Neural cell (in vitro differentiated cells): ENCODE data around the gene CUEDC1. TPM values are rescaled to one million over a fixed set of nuclear protein-coding genes. Genes with fewer than 3 reads are reported as not detected.

Source experiments
- H2AFZ ChIP-seq: fragments of 200-600, 300-800 bp; sonication (generic), shearing (Covaris generic); 2 replicates; pipeline ENCODE4 v1.6.0; 2014; ENCODE audit warnings: low read depth, mild to moderate bottlenecking, antibody characterized with exemption, low read length, moderate library complexity
- H3F3A ChIP-seq: fragments of 200-600 bp; shearing (Covaris generic); 2 replicates; pipeline ENCODE4 v1.6.1; 2016; ENCODE audit warnings: mild to moderate bottlenecking, moderate library complexity, mixed read lengths, antibody characterized with exemption, low read length; ENCODE audit not compliant: insufficient read depth, poor library complexity, severe bottlenecking
- H3K27ac ChIP-seq: fragments of 200-600, 300-800 bp; sonication (generic), shearing (Covaris generic); 2 replicates; pipeline ENCODE4 v1.5.1; 2014; ENCODE audit warnings: mild to moderate bottlenecking, low read length, moderate library complexity
- H3K27me3 ChIP-seq: fragments of 300-800, 200-600 bp; sonication (generic), shearing (Covaris generic); 2 replicates; pipeline ENCODE4 v1.6.0; 2014; ENCODE audit warnings: mild to moderate bottlenecking, low read depth, low read length, moderate library complexity; ENCODE audit not compliant: insufficient read depth
- H3K36me3 ChIP-seq: fragments of 300-800, 200-600 bp; sonication (generic), shearing (Covaris generic); 2 replicates; pipeline ENCODE4 v1.5.1; 2014; ENCODE audit warnings: mild to moderate bottlenecking, antibody characterized with exemption, low read length, moderate library complexity; ENCODE audit not compliant: insufficient read depth
- H3K4me2 ChIP-seq: fragments of 300-800, 200-600 bp; sonication (generic), shearing (Covaris generic); 2 replicates; pipeline ENCODE4 v1.6.0; 2014; ENCODE audit warnings: mild to moderate bottlenecking, low read length
- H3K4me3 ChIP-seq: fragments of 300-800, 200-600 bp; sonication (generic), shearing (Covaris generic); 2 replicates; pipeline ENCODE4 v1.5.1; 2014; ENCODE audit warnings: mild to moderate bottlenecking, low read length, moderate library complexity
- H3K79me2 ChIP-seq: fragments of 200-600 bp; shearing (Covaris generic); replicated peaks from 2 replicates; pipeline ENCODE4 v1.6.0; 2014; ENCODE audit warnings: mild to moderate bottlenecking, low read length, moderate library complexity; ENCODE audit not compliant: insufficient read depth
- H3K9ac ChIP-seq: fragments of 300-800, 200-600 bp; sonication (generic), shearing (Covaris generic); 2 replicates; pipeline ENCODE4 v1.6.1; 2016; ENCODE audit warnings: mild to moderate bottlenecking, low read length, mixed read lengths
- H3K9me2 ChIP-seq: fragments of 200-600 bp; shearing (Covaris generic); 2 replicates; pipeline ENCODE4 v1.6.1; 2016; ENCODE audit warnings: mild to moderate bottlenecking, low read length, mixed read lengths; ENCODE audit not compliant: insufficient read depth
- H3K9me3 ChIP-seq: fragments of 200-600, 300-800 bp; sonication (generic), shearing (Covaris generic); 2 replicates; pipeline ENCODE4 v1.6.1; 2016; ENCODE audit warnings: mild to moderate bottlenecking, mixed run types, low read length, moderate library complexity, mixed read lengths
- H4K20me1 ChIP-seq: fragments of 200-600 bp; shearing (Covaris generic); 2 replicates; pipeline ENCODE4 v1.6.1; 2016; ENCODE audit warnings: mild to moderate bottlenecking, mixed run types; ENCODE audit not compliant: insufficient read depth
- EP300 ChIP-seq: fragments of 450-650 bp; conservative IDR thresholded peaks from 2 replicates; pipeline ENCODE4 v1.6.1; 2014; ENCODE audit warnings: antibody characterized with exemption, mild to moderate bottlenecking, moderate library complexity; ENCODE audit not compliant: poor library complexity, severe bottlenecking
- EZH2 ChIP-seq: fragments of 200-600, 300-800 bp; shearing (Covaris generic), sonication (generic); IDR thresholded peaks from 2 replicates; pipeline ENCODE4 v1.6.1; 2014; ENCODE audit warnings: antibody characterized with exemption, low read length, borderline replicate concordance, mild to moderate bottlenecking; ENCODE audit not compliant: insufficient read depth, poor library complexity, severe bottlenecking
- MXI1 ChIP-seq: fragments of 450-650 bp; conservative IDR thresholded peaks from 2 replicates; pipeline ENCODE4 v1.6.1; 2014; ENCODE audit warnings: antibody characterized with exemption, mild to moderate bottlenecking; ENCODE audit not compliant: poor library complexity, severe bottlenecking
- POLR2AphosphoS5 ChIP-seq: IDR thresholded peaks from 2 replicates; pipeline ENCODE4 v1.6.1; 2012
- RAD21 ChIP-seq: fragments of 450-650 bp; conservative IDR thresholded peaks from 2 replicates; pipeline ENCODE4 v1.6.1; 2014; ENCODE audit warnings: antibody characterized with exemption, mild to moderate bottlenecking, moderate library complexity
- REST ChIP-seq: IDR thresholded peaks from 2 replicates; pipeline ENCODE4 v1.6.1; 2012; ENCODE audit warnings: borderline replicate concordance
- SMC3 ChIP-seq: fragments of 450-650 bp; conservative IDR thresholded peaks from 2 replicates; pipeline ENCODE4 v1.6.1; 2014; ENCODE audit warnings: antibody characterized with exemption, mild to moderate bottlenecking, moderate library complexity; ENCODE audit not compliant: poor library complexity
- TAF1 ChIP-seq: IDR thresholded peaks from 2 replicates; pipeline ENCODE4 v1.6.1; 2012; ENCODE audit warnings: low read depth
- polyA plus RNA-seq: library from polyadenylated mRNA; depleted of rRNA; stranded (reverse); fragments of >200 nt; gene quantifications from 2 replicates; pipeline ENCODE4 v1.2.3, GENCODE V29; 2014
- TF ChIP-seq, protein P1 (sequence below): fragments of 450-650 bp; IDR thresholded peaks from 2 replicates; pipeline ENCODE4 v1.5.1; 2014; ENCODE audit warnings: antibody characterized with exemption, mild to moderate bottlenecking, moderate library complexity; ENCODE audit not compliant: poor library complexity, severe bottlenecking

Gene CUEDC1
- polyA plus RNA-seq, 1 donor from 2014 or later = 27.0 TPM

DNA sequence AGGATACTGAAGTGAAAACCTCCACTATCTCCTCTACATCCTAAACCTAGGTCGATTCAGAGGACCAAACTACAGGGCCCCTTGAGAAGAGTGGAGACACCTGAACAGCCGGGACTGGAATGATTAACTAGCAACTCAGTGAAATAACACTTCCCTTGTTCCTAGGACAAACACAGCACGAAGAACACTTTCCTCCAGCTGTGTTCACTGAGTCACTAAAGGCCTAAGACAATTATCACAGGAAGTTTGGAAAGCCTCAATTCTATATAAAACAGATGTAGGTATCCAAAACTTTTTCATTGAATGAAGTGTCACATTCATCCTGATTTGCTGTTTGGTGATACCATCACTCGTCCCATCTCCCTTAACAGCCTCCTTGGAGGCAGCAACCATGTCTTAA lies 15.5 kb upstream of the CUEDC1 start:
- no peaks in the 10 kb centered on the region for H4K20me1 ChIP-seq
- H3K9me3 ChIP-seq = no peaks in the 10 kb centered on the region
- H3F3A ChIP-seq = no peaks in the 10 kb centered on the region
- H3K9me2 ChIP-seq = no peaks in the 10 kb centered on the region
- no peak overlapping the region for H2AFZ ChIP-seq
- H3K27ac ChIP-seq = no peak overlapping the region
- peaks cover under 1% of the 10 kb centered on the region for H3K36me3 ChIP-seq
- H3K4me3 ChIP-seq = no peak overlapping the region
- no peak overlapping the region for H3K9ac ChIP-seq
- H3K27me3 ChIP-seq = no peaks in the 10 kb centered on the region
- TF ChIP-seq POLR2AphosphoS5 (no peak), REST (no peak), RAD21 (no peak)
- H3K4me2 ChIP-seq = no peak overlapping the region
- H3K79me2 ChIP-seq = no peaks in the 10 kb centered on the region

DNA sequence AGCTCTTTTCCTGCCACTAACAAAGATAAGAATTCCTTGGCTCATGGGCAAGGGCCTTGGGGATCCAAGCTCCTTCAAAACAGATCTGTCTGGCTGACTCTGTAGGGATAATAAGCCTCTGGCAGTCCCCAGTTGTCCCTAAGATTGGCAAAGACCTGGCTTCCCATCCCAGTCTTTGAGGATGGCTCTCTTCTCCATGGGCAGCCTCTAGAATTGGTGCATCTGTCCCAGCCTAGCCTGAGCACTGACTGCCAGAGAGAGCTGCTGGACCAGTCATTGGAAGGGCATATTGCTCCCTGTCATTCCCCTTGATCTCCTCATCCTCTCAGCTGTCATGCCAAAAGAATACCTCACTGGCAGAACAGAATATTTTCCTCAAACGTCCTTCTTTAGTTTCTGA lies 13.2 kb upstream of the CUEDC1 start:
- no peaks in the 10 kb centered on the region for H3K9me3 ChIP-seq
- no peaks in the 10 kb centered on the region for H3K79me2 ChIP-seq
- no peaks in the 10 kb centered on the region for H3K9me2 ChIP-seq
- H3K4me3 ChIP-seq = no peak overlapping the region
- no peak overlapping the region for H3K4me2 ChIP-seq
- H2AFZ ChIP-seq = no peak overlapping the region
- H3K27me3 ChIP-seq = no peaks in the 10 kb centered on the region
- no peak overlapping the region for H3K27ac ChIP-seq
- no peak overlapping the region for H3K9ac ChIP-seq
- no peaks in the 10 kb centered on the region for H4K20me1 ChIP-seq
- no peaks in the 10 kb centered on the region for H3K36me3 ChIP-seq
- H3F3A ChIP-seq = no peaks in the 10 kb centered on the region
- TF ChIP-seq, protein P1, sequence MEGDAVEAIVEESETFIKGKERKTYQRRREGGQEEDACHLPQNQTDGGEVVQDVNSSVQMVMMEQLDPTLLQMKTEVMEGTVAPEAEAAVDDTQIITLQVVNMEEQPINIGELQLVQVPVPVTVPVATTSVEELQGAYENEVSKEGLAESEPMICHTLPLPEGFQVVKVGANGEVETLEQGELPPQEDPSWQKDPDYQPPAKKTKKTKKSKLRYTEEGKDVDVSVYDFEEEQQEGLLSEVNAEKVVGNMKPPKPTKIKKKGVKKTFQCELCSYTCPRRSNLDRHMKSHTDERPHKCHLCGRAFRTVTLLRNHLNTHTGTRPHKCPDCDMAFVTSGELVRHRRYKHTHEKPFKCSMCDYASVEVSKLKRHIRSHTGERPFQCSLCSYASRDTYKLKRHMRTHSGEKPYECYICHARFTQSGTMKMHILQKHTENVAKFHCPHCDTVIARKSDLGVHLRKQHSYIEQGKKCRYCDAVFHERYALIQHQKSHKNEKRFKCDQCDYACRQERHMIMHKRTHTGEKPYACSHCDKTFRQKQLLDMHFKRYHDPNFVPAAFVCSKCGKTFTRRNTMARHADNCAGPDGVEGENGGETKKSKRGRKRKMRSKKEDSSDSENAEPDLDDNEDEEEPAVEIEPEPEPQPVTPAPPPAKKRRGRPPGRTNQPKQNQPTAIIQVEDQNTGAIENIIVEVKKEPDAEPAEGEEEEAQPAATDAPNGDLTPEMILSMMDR = no peak
- TF ChIP-seq EZH2 = no peak
- no peak for TF ChIP-seq MXI1
- TF ChIP-seq TAF1 = no peak

DNA sequence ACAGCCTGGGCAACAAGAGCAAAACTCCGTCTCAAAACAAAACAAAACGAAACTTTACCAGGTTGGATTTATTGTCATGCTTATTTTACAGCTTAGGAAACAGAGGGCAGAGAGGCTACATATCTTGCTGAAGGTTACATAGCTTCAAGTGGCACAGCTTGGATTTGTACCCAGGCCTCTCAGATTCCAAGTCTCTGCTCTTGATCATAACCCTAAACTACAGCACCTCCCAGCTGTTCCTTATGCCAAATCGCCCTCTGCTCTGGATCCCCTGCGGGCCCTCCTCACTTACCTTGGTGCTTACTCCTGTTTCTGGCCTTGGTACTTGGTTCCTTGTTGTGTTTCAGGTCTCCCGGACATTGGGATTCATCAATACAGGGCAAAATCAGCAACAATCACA lies 11.7 kb upstream of the CUEDC1 start:
- H3K9me2 ChIP-seq = no peaks in the 10 kb centered on the region
- H3K4me3 ChIP-seq = no peak overlapping the region
- H3K9me3 ChIP-seq = no peaks in the 10 kb centered on the region
- no peaks in the 10 kb centered on the region for H3F3A ChIP-seq
- H3K9ac ChIP-seq = no peak overlapping the region
- no peaks in the 10 kb centered on the region for H4K20me1 ChIP-seq
- no peaks in the 10 kb centered on the region for H3K79me2 ChIP-seq
- H3K36me3 ChIP-seq = no peaks in the 10 kb centered on the region
- H3K27me3 ChIP-seq = no peaks in the 10 kb centered on the region
- H3K27ac ChIP-seq = no peak overlapping the region
- no peak overlapping the region for H2AFZ ChIP-seq
- no peak overlapping the region for H3K4me2 ChIP-seq
- TF ChIP-seq REST = no peak
- TF ChIP-seq, protein P1 = no peak
- TF ChIP-seq SMC3 = no peak
- TF ChIP-seq TAF1 = no peak
- no peak for TF ChIP-seq RAD21
- TF ChIP-seq EZH2 = no peak
- TF ChIP-seq EP300 = no peak
- no peak for TF ChIP-seq POLR2AphosphoS5
- no peak for TF ChIP-seq MXI1
